Mucosa of descending colon (tissue), 3 donors: ENCODE results near the gene OR13H1. TPM values are rescaled to one million over a fixed set of nuclear protein-coding genes. Genes with fewer than 3 reads are reported as not detected.
"Not testable (repeated sequence)": the region's sequence is repeated elsewhere in the genome, so short reads cannot be mapped to it uniquely, and the experiment has no call there.

ENCODE experiments used
- ATAC-seq: fragments of 200-7000 bp; cut with Tn5 transposase; one replicate; pipeline ENCODE4 v1.9.1; 2020; ENCODE audit warnings: mild to moderate bottlenecking, moderate library complexity
- DNase-seq, 3 donors: peaks; one replicate each; pipeline ENCODE4 v3.0.0-alpha.2; 2020
- H3K36me3 ChIP-seq: fragments of 200-600 bp; one replicate; pipeline ENCODE4 v1.8.0; 2021; ENCODE audit warnings: low read depth, mild to moderate bottlenecking
- H3K4me1 ChIP-seq: fragments of 200-600 bp; one replicate; pipeline ENCODE4 v1.8.0; 2021; ENCODE audit warnings: low read depth, mild to moderate bottlenecking
- H3K4me3 ChIP-seq: fragments of 200-600 bp; one replicate; pipeline ENCODE4 v1.8.0; 2021; ENCODE audit warnings: mild to moderate bottlenecking
- H3K9me3 ChIP-seq: fragments of 200-600 bp; one replicate; pipeline ENCODE4 v1.8.0; 2021; ENCODE audit warnings: mild to moderate bottlenecking
- intact Hi-C, 2 donors: fragments of 100-400 bp; cut with DNase I in 1 of 2; cut with micrococcal nuclease in 1 of 2; formaldehyde crosslinking; loops; one replicate each; pipeline versions ENCODE4 v1.11.0 to v1.11.1; 2022; cut with DNase I, micrococcal nuclease
- long read RNA-seq, 2 donors: library from polyadenylated mRNA; unstranded; transcript quantifications; one replicate each; pipeline ENCODE4 v2.0.0, GENCODE V29; 2019 to 2021
- total RNA-seq, 3 donors: library from RNA; stranded (reverse); fragmentation: NEBNext Ultra II Directional in 2 of 3; extraction: Animal tissue kit (Norgen Biotek cat#: 25700) in 2 of 3; gene quantifications; one replicate each; pipeline versions ENCODE4 v1.2.1 to v1.2.4, GENCODE V29; 2021 to 2023
- TF ChIP-seq, protein P1 (sequence below): fragments of 200-600 bp; IDR thresholded peaks from one replicate; pipeline ENCODE4 v1.8.0; 2022; ENCODE audit warnings: antibody characterized with exemption, mild to moderate bottlenecking
- donor health status: DM: no; HTN: no; CAD: no; lungs with moderate emphysema.
- donor health status: DM: no; HTN: no; CAD: no.
- donor health status: DM: no; HTN: yes; CAD: no.

OR13H1 gene, protein sequence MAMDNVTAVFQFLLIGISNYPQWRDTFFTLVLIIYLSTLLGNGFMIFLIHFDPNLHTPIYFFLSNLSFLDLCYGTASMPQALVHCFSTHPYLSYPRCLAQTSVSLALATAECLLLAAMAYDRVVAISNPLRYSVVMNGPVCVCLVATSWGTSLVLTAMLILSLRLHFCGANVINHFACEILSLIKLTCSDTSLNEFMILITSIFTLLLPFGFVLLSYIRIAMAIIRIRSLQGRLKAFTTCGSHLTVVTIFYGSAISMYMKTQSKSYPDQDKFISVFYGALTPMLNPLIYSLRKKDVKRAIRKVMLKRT
- not detected for total RNA-seq
- long read RNA-seq, donor 1, result 0 reads
- long read RNA-seq, donor 2, result 0 reads

DNA sequence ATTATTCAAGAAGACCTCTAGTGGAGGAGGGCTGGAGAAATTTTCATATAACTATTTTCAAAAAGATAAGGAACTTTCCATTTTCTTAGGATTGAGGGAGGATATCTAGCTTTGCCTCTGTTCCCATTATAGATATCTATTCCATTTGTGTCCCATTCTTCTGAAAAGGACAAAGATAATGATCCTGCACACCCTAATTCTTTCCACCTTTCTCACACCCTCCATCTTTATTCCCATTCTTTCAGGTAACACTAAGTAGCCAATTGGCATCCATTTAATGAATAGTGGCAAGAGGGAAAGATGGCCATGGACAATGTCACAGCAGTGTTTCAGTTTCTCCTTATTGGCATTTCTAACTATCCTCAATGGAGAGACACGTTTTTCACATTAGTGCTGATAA is at the start of gene OR13H1:
OR13H1 (plus strand) TSS at position 301 of the 400 bp plus-strand sequence; CDS start at position 301, 0 bp downstream.
- Histone ChIP-seq H3K36me3 (no peaks in the 10 kb centered on the region), H3K4me1 (no peaks in the 10 kb centered on the region), H3K9me3 (no peaks in the 10 kb centered on the region), H3K4me3 (no peak within 1 kb of the TSS)
- no peak for DNase-seq
- intact Hi-C loops, result no loop called here
- TF ChIP-seq, protein P1, sequence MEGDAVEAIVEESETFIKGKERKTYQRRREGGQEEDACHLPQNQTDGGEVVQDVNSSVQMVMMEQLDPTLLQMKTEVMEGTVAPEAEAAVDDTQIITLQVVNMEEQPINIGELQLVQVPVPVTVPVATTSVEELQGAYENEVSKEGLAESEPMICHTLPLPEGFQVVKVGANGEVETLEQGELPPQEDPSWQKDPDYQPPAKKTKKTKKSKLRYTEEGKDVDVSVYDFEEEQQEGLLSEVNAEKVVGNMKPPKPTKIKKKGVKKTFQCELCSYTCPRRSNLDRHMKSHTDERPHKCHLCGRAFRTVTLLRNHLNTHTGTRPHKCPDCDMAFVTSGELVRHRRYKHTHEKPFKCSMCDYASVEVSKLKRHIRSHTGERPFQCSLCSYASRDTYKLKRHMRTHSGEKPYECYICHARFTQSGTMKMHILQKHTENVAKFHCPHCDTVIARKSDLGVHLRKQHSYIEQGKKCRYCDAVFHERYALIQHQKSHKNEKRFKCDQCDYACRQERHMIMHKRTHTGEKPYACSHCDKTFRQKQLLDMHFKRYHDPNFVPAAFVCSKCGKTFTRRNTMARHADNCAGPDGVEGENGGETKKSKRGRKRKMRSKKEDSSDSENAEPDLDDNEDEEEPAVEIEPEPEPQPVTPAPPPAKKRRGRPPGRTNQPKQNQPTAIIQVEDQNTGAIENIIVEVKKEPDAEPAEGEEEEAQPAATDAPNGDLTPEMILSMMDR, result no peak
- no peak for ATAC-seq

DNA sequence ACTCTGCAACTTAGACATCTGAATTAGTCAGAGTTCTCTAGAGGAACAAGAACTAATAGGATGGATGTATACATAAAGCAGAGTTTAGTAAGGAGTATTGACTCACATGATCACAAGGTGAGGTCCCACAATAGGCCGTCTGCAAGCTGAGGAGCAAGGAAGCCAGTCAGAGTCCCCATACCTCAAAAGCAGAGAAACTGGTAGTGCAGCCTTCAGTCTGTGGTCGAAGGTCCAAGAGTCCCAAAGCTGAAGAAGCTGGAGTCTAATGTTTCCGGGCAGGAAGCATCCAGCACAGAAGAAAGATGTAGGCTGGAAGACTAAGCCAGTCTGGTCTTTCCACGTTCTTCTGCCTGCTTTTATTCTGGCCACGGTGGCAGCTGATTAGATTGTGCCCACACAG is 42.3 kb upstream of the OR13H1 start:
- H3K4me3 ChIP-seq, H3K4me1 ChIP-seq, H3K36me3 ChIP-seq, intact Hi-C loops, DNase-seq, H3K9me3 ChIP-seq, ATAC-seq: not testable (repeated sequence)

DNA sequence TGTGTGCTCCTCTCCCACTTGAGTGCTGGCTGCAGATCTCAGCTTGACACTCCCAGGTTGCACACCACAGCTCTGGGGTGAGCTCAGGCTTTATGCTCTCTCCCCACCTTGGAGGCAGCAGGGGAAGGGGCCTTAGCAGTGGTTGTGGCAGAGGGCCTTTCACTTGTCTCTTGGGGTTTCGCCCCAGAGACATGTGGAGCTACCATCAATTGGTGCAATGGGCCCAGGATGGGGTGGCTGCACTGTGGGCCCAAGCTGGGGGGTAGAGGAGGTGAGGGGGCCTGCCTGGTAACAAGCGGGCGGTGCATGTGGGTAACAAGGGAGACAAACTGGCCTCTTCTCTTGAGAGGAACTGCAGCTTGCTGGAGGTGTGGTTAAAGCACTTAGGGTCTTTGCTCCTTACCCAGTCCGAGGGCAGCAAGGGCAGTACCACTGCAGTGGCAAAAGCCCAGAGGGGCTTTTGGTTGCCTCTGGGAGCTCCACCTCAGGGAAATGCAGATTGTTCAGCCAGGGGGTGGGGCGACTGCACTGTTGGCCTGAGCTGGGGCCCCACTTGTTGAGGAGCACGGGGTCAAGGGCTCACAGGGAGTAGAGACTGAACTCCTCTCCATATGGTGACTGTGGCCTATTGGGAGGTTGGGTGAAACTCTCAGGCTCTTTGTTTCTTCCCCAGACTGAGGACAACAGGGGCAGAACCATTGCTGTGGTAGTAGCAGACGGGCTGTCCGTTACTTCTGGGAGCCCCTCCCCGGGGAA is 30.5 kb upstream of the OR13H1 start:
- ATAC-seq (no peak), DNase-seq (no peak)
- no peaks in the 10 kb centered on the region for H3K4me1 ChIP-seq
- no peak overlapping the region for H3K4me3 ChIP-seq
- TF ChIP-seq, protein P1, result no peak
- H3K36me3 ChIP-seq, result no peaks in the 10 kb centered on the region
- no peaks in the 10 kb centered on the region for H3K9me3 ChIP-seq
- intact Hi-C loops, result no loop called here

DNA sequence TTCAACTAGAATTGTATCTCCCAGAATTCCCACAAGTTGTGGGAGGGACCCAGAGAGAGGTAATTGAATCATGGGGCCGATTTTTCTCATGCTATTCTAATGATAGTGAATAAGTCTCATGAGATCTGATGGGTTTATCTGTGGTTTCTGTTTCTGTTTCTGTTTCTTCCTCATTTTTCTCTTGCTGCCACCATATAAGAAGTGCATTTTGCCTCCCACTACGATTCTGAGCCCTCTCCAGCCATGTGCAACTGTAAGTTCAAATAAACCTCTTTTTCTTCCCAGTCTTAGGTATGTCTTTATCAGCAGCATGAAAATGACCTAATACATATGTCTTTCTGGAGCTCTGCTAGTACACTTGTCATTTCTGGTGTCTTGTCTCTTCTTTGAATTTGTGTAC is 22.1 kb upstream of the OR13H1 start:
- H3K4me1 ChIP-seq, result no peaks in the 10 kb centered on the region
- TF ChIP-seq, protein P1, result no peak
- H3K36me3 ChIP-seq, result no peaks in the 10 kb centered on the region
- intact Hi-C loops, result no loop called here
- no peak for DNase-seq
- H3K9me3 ChIP-seq, result no peaks in the 10 kb centered on the region
- no peak for ATAC-seq
- no peak overlapping the region for H3K4me3 ChIP-seq

DNA sequence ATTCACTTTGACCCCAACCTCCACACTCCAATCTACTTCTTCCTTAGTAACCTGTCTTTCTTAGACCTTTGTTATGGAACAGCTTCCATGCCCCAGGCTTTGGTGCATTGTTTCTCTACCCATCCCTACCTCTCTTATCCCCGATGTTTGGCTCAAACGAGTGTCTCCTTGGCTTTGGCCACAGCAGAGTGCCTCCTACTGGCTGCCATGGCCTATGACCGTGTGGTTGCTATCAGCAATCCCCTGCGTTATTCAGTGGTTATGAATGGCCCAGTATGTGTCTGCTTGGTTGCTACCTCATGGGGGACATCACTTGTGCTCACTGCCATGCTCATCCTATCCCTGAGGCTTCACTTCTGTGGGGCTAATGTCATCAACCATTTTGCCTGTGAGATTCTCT is 344 bp downstream of the OR13H1 start:
- no peak overlapping the region for H3K4me3 ChIP-seq
- DNase-seq (no peak), ATAC-seq (no peak)
- H3K9me3 ChIP-seq, result no peaks in the 10 kb centered on the region
- TF ChIP-seq, protein P1, result no peak
- intact Hi-C loops, result no loop called here
- H3K36me3 ChIP-seq, result no peaks in the 10 kb centered on the region
- H3K4me1 ChIP-seq, result no peaks in the 10 kb centered on the region

DNA sequence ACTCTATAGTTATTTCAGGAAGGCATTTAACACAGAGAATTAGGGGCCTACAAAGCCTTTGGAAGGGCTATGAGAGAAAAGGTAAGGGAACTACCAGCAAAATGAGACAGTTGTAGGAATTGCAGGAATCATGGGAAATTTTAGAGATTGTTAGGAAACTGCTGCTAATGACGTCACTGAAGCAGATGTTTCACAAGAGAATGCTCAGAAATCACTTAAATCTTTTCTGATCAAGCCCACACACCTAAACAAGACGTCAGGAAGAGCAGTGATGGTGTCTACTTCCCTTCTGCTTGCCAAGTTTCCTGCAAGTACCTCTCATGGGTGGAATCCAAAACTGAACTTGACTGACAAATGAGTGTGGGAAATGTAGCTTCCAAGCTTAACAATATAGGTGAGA is 5.1 kb downstream of the OR13H1 start:
- H3K4me3 ChIP-seq, result no peak overlapping the region
- no peaks in the 10 kb centered on the region for H3K9me3 ChIP-seq
- DNase-seq (no peak), ATAC-seq (no peak)
- H3K36me3 ChIP-seq, result no peaks in the 10 kb centered on the region
- no peaks in the 10 kb centered on the region for H3K4me1 ChIP-seq
- intact Hi-C loops, result no loop called here
- TF ChIP-seq, protein P1, result no peak

DNA sequence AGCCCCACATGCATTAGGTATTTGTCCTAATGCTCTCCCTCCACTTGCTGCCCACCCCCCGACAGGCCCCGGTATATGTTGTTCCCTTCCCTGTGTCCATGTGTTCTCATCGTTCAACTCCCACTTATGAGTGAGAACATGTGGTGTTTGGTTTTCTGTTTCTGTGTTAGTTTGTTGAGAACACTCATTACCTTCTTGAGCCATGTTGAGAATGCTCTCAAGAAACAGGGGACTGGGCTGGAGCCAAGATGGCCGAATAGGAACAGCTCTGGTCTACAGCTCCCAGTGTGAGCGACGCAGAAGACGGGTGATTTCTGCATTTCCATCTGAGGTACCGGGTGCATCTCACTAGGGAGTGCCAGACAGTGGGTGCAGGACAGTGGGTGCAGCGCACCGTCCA is 8.6 kb downstream of the OR13H1 start:
- H3K4me1 ChIP-seq, H3K36me3 ChIP-seq, H3K9me3 ChIP-seq, intact Hi-C loops, H3K4me3 ChIP-seq, ATAC-seq, DNase-seq: not testable (repeated sequence)
